ENCODE results near the gene SYNGR2. TPM values are rescaled to one million over a fixed set of nuclear protein-coding genes. Genes with fewer than 3 reads are reported as not detected.
A peak's percentile ranks its signal among the peaks of the same experiment; 100 is the strongest.
"Not testable (repeated sequence)": the region's sequence is repeated elsewhere in the genome, so short reads cannot be mapped to it uniquely, and the experiment has no call there.

Gene SYNGR2
- total RNA-seq, 1 donor from 2014 or later = 48.0 TPM

DNA sequence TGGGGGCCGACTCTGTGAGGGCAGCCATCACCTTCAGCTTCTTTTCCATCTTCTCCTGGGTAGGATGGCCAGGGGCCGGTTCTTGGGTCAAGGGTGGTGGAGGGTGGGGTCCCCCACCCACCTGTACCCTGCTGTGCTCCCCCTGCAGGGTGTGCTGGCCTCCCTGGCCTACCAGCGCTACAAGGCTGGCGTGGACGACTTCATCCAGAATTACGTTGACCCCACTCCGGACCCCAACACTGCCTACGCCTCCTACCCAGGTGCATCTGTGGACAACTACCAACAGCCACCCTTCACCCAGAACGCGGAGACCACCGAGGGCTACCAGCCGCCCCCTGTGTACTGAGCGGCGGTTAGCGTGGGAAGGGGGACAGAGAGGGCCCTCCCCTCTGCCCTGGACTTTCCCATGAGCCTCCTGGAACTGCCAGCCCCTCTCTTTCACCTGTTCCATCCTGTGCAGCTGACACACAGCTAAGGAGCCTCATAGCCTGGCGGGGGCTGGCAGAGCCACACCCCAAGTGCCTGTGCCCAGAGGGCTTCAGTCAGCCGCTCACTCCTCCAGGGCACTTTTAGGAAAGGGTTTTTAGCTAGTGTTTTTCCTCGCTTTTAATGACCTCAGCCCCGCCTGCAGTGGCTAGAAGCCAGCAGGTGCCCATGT lies 3.3 kb downstream of the SYNGR2 start:
- DNase-seq = not testable (repeated sequence)

DNA sequence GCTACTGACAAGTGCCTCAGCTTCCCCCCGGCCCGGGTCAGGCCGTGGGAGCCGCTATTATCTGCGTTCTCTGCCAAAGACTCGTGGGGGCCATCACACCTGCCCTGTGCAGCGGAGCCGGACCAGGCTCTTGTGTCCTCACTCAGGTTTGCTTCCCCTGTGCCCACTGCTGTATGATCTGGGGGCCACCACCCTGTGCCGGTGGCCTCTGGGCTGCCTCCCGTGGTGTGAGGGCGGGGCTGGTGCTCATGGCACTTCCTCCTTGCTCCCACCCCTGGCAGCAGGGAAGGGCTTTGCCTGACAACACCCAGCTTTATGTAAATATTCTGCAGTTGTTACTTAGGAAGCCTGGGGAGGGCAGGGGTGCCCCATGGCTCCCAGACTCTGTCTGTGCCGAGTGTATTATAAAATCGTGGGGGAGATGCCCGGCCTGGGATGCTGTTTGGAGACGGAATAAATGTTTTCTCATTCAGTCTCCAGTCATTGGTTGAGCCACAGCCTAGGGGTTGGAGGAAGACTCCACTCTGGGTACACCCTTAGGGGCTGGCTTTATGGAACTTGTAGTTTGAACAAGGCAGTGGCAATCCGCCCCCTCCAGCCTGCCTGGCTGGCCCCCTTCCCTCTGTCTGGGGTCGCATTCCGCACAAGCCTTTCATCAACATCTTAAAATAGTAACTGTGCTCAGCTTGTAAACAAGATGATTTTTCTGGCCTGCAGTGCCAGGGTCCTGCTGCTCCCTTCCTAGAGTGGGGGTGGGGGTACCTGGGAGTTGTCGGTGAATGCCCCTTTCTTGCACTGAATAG lies 4.1 kb downstream of the SYNGR2 start:
- DNase-seq = no peak

DNA sequence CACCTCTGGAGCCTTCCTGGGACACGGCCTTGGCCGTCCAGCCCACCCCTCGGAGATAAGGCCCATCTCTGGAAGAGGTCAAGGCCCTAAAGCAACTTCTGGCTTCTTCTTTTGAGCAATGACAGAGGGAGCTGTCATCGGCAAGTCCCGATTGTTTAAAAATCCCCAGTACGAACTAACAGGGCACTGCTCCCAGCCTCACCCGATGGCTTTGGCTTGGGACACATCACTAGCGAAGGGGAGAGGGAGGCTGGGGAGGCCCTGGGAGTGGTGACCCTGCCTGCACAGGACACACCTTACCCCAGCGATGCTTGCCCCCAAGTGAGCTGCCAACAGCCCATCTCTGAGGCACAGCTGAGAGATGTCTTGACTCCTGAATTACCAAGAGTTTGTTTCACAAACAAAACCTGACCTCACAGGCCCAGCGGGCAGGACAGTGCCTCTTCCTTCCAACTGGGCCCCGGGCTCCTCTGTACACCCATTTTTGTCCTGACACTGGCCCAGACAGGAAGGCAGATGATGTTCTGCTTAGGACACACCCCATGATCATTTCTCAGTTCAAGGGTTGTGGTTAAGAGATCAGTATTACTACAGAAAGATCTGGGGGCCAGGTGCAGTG lies 4.8 kb downstream of the SYNGR2 start:
- DNase-seq = no peak

DNA sequence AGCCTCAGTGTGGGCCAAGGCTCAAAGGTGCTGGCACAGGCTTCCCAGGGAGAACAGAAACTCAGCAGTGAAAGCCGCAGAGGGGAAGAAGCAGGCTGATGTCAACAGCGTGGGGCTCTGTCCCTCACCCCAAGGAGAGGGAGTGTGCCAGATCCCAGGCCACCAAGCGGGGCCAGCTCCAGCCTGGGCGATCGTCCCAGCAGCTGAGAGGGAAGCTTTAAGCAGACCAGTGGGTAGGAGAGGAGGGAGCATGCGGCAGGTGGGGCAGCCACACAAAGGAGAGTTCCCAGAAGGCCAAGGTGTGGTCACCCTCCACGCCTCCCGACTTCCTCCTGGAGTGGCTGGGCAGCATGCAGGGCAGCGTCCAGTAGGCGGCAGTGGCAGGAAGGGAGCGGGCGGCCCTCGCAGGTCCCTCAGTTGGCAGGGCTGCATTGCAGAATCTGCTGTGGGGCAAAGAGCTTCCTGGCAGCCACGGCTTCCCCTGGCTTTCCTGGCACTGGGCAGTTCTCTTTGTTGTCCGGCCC lies 6.0 kb downstream of the SYNGR2 start:
- DNase-seq = peak; percentile 77

DNA sequence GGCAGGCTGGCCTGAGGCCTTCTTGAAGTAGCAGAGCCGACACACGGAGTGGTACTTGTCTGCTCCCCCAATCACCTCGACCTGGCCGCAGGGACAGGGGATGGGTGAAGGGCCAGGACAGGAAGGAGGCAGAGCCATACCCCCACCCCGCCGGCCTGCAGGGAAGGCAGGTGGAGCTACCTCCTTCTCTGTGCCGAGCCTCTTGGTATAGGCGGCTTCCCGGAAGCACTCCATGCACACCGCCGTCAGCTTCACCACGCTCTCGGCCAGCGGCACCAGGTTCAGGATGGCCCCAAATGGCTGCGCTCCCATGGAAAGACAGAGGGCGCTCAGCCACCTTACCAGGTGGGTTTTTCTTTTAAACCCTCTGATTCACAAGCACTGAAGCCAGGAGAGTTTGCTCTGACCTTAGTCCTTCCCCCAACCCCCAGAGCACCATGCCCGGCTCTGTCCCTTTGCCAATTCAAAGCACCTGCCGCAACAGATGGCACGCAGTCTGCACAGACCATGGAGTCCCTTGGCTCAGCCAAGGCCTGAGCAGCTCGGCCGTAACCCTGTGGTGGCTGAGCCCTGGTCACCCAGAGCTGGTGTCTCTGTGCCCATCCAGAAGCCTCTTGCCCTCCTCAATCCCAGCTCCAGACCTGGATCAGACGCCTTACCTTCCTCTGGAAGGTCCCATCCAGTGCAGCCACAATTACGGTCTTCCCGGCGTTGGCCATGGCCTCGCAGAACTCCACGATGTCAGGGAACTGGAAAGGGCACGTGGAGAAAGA lies 6.7 kb downstream of the SYNGR2 start:
- DNase-seq = no peak

DNA sequence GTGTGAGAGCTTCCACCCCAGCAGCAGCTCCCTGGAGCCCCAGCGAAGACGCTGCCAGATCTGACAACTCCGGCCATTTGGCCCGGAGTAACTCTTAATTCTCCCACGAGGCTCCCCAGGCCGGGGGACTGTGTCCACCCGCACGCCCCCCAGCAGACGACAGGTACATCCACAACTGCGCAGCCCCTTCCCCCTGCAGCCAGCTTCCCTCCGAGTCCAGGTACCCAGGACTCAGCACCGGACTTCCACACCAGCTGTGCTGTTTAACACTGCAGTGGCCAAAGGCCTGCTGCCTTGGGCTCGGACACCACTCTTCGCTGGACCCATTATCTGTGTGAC lies 7.2 kb downstream of the SYNGR2 start:
- no peak for DNase-seq

DNA sequence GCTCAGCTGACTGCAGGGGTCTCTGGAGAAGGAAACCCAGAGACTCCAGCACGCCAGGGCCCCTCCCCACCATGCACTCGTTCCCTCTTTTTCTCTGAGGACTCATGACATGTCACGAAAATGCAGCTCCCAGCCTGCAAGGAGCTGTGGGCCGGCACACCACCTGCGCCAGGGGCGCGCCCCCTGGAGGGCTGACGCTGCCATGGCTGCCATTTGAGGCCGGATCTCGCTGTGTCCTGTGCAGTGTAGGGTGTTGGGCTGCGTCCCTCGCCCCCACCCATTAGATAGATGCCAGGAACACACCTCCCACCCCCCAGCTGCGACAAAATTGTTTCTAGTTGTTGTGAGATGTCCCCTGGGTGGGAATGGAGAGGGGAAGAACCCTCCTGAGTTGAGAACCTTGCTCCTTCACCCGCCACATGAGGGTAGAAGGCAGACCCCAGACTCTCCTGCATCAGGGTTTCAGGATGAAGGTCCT lies 8.2 kb downstream of the SYNGR2 start:
- DNase-seq = peak; percentile 80

DNA sequence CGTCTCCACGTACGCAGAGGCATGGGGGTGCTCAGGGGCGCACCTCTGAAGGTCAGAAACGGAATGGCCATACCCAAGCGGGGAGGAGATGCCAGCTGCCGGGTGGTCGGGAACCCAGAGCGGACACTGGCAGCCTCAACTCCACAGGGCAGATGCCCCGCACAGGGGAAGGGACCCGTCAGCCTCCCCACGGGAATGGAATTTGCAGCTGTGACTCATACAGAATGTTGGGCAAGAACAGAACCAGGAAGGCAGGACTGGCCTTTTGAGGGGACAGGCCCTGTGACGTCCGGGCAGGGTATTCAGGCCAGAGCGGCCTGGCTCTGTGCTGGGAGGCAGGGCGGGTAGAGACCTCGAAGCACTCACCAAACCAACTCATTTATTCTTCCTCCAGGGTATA lies 11.0 kb downstream of the SYNGR2 start:
- DNase-seq = no peak

DNA sequence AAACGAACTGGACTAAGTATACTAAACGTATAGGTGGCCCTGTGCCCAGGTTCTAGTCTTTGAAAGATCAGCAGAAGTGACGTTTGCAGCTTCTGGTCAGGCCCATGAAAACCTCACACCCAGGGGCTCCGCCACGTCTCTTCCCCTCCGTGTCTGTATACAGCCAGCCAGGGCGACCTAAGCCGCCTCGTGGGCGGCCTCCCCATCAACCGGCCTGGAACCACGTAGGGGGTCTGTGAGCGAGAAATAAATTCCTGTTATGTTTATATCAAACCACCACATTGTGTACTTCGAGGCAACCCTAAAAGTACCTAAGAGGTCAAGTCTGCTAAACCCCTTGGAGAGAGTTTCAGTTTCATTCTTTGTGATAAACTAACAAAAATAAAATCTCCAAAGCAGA lies 11.7 kb downstream of the SYNGR2 start:
- DNase-seq = no peak

DNA sequence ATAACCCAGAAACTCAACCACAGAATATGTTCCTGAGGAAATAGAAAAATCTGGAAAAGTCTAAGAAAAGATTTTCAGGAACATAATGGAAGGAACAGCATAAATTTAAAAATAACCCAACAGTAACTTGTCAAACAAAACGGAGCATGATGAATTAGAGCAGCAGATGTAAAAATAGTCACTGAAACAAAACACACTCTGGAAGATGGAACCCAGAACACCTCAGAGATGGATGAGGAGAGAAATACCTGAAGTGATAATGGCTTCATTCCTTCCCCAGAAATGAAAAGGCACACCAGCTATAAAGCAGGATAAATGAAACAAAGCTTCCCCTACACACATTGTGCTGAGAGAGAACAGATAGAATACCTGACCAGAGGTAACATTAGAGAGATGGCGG lies 12.1 kb downstream of the SYNGR2 start:
- DNase-seq = no peak

DNA sequence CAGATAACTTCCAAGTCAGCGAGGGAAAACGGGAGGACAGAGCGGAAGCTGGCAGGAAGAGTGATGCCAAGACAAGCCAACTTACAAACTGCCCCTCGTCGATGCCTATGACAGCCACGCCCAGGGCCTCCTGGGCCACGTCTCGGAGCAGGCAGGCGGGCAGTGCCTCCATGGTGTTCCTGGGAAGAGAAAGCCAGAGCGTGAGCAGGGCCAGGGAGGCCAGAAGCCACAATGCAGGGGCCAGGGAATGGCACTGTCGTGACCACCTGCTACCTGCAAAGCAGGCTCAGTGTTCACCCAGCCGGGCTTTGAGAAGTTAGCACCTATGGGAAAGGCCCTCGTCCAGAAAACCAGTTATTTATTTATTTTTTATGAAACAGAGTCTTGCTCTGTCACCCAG lies 14.1 kb downstream of the SYNGR2 start:
- no peak for DNase-seq

DNA sequence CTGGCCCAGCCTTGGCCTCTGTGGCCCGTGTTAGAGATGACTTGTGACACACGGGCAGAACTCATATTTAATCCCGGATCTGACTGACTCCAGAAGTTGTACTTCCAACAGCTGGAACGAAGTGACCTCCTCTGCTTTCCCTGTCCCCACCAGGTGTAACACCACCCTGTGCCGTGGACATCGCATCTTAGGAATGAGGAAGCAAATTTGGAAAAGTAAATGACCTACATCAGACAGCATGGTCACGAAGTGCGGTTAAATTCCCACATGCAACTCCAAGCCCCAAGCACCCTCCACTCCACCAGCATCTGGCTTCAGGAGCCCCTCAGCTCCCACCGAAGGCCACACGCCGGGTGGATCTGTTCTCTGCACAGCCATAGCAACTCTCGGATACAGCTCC lies 15.5 kb downstream of the SYNGR2 start:
- no peak for DNase-seq

DNA sequence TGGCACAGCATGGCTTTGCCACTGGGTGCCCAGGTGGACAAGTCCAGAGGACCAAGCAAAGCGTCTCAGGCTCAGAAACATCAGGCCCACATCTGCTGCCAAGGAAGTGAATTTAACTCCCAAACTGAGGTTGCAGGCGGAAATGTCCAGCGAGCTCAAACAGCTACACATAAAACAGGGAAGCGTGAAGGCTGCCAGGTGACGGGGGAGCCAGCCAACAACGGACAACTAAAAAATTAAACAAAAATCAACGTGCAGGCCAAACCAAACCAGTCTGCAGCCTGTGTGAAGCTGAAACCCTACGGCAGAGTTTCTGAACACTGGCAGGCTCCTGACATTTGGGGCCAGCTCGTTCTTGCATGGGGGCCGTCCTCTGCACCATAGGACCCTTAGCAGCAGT lies 16.0 kb downstream of the SYNGR2 start:
- no peak for DNase-seq

DNA sequence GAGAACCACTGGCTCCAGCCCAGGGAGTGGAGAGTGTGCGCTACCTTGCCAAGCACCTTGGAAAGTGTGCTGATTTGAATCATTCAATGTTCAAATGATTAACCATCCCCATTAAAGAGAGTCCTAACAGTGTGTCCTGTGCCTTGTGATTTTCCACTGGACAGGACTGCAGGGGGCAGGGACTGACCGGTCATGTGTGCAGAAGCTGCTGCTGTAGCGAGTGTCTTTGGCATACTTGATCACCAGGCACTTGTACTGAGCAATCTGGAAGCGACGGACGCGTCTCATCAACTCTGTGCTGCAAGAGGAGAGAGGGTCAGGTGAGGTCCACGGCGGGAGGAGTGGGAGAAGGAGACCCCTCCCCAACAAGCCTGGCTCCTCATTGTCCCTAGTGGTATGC lies 16.5 kb downstream of the SYNGR2 start:
- no peak for DNase-seq

DNA sequence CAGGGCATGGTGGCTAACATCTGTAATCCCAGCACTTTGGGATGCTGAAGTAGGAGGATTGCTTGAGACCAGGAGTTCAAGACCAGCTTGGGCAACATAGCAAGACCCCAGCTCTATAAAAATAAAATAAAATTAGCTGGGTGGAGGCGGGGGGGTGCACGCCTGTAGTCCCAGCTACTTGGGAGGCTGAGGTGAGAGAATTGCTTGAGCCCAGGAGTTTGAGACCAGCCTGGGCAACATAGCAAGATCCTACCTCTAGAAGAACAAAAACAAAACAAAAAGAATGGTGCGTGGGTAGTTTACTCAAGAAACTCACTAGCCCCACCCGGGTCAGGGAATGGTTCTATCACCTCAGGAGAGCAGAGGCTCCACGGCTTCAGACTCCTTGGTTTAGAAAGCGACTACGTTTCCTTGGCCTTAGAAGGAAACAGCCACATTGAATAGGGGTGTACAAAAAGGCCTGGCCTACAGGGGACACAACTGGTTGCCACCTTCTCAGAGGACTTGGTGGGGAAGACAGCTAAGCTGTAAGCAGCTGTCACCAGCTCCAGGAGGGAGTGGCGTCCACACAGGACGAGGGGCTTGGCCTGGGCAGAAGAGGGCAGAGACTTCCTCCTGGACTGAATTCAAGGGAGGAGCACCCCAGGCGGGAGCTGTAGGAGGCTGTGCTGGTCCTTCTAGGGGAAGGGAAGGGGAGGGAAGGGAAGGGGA lies 17.8 kb downstream of the SYNGR2 start:
- DNase-seq = peak; percentile 24

DNA sequence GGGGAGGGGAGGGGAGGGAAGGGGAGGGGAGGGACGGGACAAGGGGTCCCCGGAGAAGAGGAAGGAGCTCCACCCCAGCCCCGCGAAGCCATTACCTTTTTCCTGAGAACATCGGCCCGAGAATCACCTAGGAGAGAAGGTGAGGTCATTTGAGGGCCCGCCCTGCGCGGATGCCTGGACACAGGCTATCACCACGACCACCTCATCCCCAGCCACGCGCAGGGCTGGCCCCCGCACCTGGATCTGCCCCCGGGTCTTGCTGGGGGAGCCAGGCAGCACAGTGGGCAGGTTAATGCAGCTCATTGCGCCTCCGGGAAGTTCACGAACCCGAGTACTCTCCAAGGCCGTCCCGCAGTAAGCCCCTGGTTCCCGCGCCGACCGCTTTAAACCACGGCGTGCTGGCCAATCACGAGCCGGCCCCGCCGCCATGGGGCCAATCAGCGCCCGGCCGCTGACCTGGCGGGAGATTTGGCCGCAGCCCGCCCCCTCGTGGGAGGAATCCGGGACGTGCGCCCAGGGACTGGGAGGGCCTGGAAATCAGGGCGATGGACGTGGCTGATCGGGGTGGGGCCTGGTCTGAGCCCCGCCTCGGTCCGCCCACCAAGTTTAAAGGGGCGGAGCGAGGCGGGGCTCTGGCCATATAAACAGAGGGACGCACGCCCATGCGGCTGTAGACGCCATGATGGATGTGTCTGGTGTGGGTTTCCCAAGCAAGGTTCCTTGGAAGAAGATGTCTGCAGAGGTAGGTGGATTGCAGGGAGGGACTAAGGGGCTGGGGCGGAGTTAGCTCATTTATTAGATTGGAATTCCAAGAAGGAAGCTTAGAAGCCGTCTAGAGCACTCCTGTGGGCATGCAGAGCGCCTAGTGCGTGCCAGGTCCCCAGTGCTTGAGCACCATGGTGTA lies 18.6 kb downstream of the SYNGR2 start, which contains the start of the genes AFMID and TK1:
Gene AFMID, plus strand, starts transcription at position 671 of the 904 bp plus-strand sequence. Its CDS starts 9 bp downstream, at position 680.
Gene TK1, minus strand, starts transcription at position 361 of the 904 bp plus-strand sequence. Its CDS starts 58 bp downstream, at position 303.
- DNase-seq = peak; percentile 98

DNA sequence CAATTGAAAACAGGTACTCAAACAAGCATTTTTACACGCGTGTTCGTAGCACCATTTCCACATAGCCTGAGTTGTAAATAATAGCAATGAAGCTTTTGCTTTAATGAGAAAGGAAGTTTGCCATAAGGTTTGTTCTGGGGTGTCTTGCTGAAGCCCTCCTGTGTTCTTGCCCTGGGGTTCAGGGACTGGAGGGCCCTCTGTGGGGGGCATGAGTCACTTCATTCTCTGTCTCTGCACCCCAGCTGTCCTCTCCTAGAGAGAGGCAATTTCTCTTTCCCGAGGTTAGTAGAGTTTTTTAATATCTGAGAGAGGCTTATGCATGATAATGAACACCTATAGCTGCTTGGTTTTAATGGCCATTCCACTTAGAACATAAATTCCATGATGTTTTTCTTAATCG lies 28.3 kb downstream of the SYNGR2 start:
- DNase-seq = no peak

DNA sequence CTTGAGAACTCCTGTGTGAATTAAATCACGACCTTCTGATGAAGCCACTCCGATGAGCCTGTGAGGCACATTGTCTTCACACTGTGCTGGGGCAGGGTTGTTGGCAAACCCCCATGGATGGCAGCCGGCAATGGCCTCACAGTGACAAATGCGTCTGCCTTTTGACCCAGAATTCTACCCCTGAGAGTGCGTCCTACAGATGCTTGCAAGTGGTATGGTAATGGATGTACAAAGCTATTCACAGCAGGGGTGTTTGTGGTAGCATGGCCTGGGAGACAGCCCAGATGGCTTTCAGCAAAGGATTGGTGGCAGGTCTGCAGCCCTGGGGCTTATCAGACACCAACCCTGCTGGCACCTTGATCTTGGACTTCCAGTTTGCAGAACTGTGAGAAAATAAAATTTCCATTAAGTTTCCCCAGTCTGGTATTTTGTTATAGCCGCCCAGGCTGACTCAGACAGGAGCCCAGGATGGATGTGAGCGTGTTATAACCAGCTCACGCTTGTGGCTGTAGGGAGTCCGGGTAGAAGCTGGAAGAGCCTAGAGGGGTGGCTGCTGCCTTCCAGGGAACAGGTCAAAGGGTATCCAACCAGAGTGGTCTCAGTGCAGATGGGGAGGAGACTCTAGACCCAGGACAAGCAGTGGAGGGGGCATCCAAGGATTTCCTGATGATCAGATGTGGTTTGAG lies 28.9 kb downstream of the SYNGR2 start:
- no peak for DNase-seq

DNA sequence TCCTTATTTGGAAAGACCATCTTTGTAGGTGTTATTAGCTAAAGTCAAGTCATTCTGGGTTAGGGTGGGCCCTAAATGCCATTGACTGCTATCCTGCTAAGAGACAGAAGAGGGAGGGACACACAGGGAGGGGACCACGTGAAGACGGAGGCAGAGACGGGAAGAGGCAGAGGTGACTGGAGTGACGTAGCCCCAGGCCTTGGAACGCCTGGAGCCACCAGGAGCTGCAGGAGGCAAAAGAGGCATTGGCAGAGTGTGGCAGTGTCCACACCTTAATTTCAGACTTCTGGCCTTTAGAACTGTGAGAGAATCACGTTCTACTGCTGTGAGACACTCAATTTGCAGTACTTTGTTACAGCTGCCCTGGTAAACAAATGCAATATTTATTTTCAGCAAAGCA lies 32.1 kb downstream of the SYNGR2 start:
- DNase-seq = no peak

DNA sequence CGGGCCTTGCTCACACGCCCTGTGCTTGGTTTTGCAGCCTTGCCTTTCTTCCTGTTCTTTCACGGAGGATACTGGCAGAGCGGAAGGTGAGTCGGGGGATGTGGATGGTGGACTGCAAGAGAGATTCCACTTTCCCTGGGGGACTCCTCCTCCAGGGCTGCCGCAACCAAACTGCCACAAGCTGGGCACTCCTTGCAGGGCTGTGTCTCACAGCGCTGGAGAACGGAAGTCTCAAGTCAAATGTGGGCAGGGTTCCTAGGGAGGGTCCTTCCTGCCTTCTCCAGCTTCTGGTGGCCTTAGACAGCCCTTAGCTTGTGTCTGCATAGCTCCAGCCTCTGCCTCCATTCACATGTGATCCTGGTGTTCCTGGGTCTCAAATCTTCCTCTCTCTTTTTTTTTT lies 34.3 kb downstream of the SYNGR2 start:
- no peak for DNase-seq

All from dermis blood vessel endothelial cell (primary cell).